SU-DHL-6 (cell line): ENCODE measurements around the gene AMOTL1.

Experiments
- H2AFZ ChIP-seq: fragments of 200-600 bp; sonication (generic); 2 replicates; pipeline ENCODE4 v1.6.1; 2014; ENCODE audit warnings: low read depth, mild to moderate bottlenecking, moderate library complexity, mixed read lengths, antibody characterized with exemption, low read length; ENCODE audit not compliant: severe bottlenecking
- H3F3A ChIP-seq: fragments of 200-600 bp; shearing (Covaris generic); 2 replicates; pipeline ENCODE4 v1.6.0; 2016; ENCODE audit warnings: antibody characterized with exemption, mild to moderate bottlenecking; ENCODE audit not compliant: insufficient read depth
- H3K27ac ChIP-seq: fragments of 200-600 bp; sonication (generic); 2 replicates; pipeline ENCODE4 v1.5.1; 2016; ENCODE audit warnings: low read depth, mild to moderate bottlenecking, low read length, moderate library complexity, mixed read lengths
- H3K27me3 ChIP-seq: fragments of 200-600 bp; sonication (generic), shearing (Covaris generic); 2 replicates; pipeline ENCODE4 v1.6.0; 2014; ENCODE audit warnings: mild to moderate bottlenecking, low read length
- H3K36me3 ChIP-seq: fragments of 200-600 bp; sonication (generic); 2 replicates; pipeline ENCODE4 v1.6.1; 2014; ENCODE audit warnings: mild to moderate bottlenecking, low read length, mixed read lengths
- H3K4me2 ChIP-seq: fragments of 300-600, 200-600 bp; shearing (Covaris generic), sonication (generic); 2 replicates; pipeline ENCODE4 v1.6.0; 2014; ENCODE audit warnings: low read length, low read depth, mild to moderate bottlenecking; ENCODE audit not compliant: poor library complexity, severe bottlenecking
- H3K4me3 ChIP-seq: fragments of 200-600 bp; sonication (generic); 2 replicates; pipeline ENCODE4 v1.5.1; 2014; ENCODE audit warnings: antibody characterized with exemption, low read length, mild to moderate bottlenecking, mixed read lengths; ENCODE audit not compliant: insufficient read depth, poor library complexity, severe bottlenecking
- H3K79me2 ChIP-seq: fragments of 200-600 bp; sonication (generic); 2 replicates; pipeline ENCODE4 v1.6.1; 2014; ENCODE audit warnings: mild to moderate bottlenecking, low read length, moderate library complexity; ENCODE audit not compliant: insufficient read depth
- H3K9ac ChIP-seq: fragments of 200-600 bp; sonication (generic); 2 replicates; pipeline ENCODE4 v1.7.0; 2014; ENCODE audit warnings: mild to moderate bottlenecking, low read length
- H3K9me2 ChIP-seq: fragments of 200-600 bp; sonication (generic); replicated peaks from 2 replicates; pipeline ENCODE4 v1.6.1; 2014; ENCODE audit warnings: low read length; ENCODE audit not compliant: insufficient read depth
- H3K9me3 ChIP-seq: fragments of 200-600 bp; sonication (generic); 2 replicates; pipeline ENCODE4 v1.6.1; 2014; ENCODE audit warnings: low read length, mixed read lengths; ENCODE audit not compliant: insufficient read depth
- H4K20me1 ChIP-seq: fragments of 200-600 bp; sonication (generic); 2 replicates; pipeline ENCODE4 v1.6.1; 2014; ENCODE audit warnings: low read depth, mild to moderate bottlenecking, antibody characterized with exemption, low read length, moderate library complexity, mixed read lengths
- EZH2phosphoT487 ChIP-seq: fragments of 200-600 bp; sonication (generic), shearing (Covaris generic); conservative IDR thresholded peaks from 2 replicates; pipeline ENCODE4 v1.6.1; 2018; ENCODE audit warnings: mild to moderate bottlenecking, antibody characterized with exemption, low read length, moderate library complexity, mixed read lengths
- TF ChIP-seq, protein P1 (sequence below): fragments of 200-600 bp; sonication (generic); IDR thresholded peaks from one replicate; pipeline ENCODE4 v1.5.1; 2017; ENCODE audit warnings: antibody characterized with exemption, mild to moderate bottlenecking, low read length, moderate library complexity; ENCODE audit not compliant: insufficient read depth, poor library complexity, severe bottlenecking

AMOTL1 gene

DNA sequence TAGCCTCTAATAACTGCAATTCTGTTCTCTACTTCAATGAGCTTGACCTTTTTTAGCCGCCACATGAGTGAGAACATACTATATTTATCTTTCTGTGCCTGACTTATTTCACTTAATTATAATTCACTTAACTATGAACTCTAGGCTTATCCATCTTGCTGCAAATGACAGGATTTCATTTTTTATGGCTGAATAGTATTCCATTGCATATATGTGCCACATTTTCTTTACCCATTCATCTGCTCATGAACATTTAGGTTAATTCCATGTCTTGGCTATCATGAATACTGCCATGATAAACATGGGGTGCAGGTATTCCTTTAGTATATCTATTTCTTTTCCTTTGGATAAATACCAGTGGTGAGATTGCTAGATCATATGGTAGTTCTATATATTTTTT lies 120.0 kb downstream of the AMOTL1 start:
- TF ChIP-seq EZH2phosphoT487: no peak
- TF ChIP-seq, protein P1, sequence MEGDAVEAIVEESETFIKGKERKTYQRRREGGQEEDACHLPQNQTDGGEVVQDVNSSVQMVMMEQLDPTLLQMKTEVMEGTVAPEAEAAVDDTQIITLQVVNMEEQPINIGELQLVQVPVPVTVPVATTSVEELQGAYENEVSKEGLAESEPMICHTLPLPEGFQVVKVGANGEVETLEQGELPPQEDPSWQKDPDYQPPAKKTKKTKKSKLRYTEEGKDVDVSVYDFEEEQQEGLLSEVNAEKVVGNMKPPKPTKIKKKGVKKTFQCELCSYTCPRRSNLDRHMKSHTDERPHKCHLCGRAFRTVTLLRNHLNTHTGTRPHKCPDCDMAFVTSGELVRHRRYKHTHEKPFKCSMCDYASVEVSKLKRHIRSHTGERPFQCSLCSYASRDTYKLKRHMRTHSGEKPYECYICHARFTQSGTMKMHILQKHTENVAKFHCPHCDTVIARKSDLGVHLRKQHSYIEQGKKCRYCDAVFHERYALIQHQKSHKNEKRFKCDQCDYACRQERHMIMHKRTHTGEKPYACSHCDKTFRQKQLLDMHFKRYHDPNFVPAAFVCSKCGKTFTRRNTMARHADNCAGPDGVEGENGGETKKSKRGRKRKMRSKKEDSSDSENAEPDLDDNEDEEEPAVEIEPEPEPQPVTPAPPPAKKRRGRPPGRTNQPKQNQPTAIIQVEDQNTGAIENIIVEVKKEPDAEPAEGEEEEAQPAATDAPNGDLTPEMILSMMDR: no peak
- no peaks in the 10 kb centered on the region for H3K79me2 ChIP-seq
- no peaks in the 10 kb centered on the region for H3K9me2 ChIP-seq
- no peaks in the 10 kb centered on the region for H4K20me1 ChIP-seq
- no peak overlapping the region for H3K4me2 ChIP-seq
- no peaks in the 10 kb centered on the region for H3F3A ChIP-seq
- H3K27ac ChIP-seq: no peak overlapping the region
- H3K4me3 ChIP-seq: no peak overlapping the region
- H3K9ac ChIP-seq: no peak overlapping the region
- H2AFZ ChIP-seq: no peak overlapping the region
- H3K27me3 ChIP-seq: no peaks in the 10 kb centered on the region
- no peaks in the 10 kb centered on the region for H3K36me3 ChIP-seq
- no peaks in the 10 kb centered on the region for H3K9me3 ChIP-seq

DNA sequence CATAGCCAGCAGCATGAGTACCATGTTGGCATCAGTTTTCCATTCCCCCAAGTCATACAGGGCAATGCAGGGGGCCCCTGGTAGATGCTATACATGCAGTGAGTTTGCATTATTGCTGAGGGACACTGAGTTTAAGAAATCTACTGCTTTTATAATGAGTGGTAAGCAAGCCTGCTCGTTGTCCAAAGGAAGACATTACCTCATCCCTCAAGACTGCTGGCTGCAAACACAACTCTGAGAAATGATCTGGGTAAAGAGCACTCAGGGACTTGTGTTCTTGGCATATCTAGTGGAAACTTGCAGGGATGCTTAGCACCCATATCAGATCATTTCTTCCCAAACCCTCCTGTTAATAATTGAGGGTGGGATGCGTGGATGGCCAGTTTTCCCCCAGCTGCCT lies 127.3 kb downstream of the AMOTL1 start:
- Histone ChIP-seq H4K20me1 (no peaks in the 10 kb centered on the region), H3K27me3 (no peaks in the 10 kb centered on the region), H3K4me3 (no peak overlapping the region), H3K27ac (no peak overlapping the region), H3K9me2 (no peaks in the 10 kb centered on the region), H3K4me2 (no peak overlapping the region), H2AFZ (no peak overlapping the region), H3F3A (no peaks in the 10 kb centered on the region), H3K36me3 (no peaks in the 10 kb centered on the region), H3K79me2 (no peaks in the 10 kb centered on the region), H3K9me3 (no peaks in the 10 kb centered on the region), H3K9ac (no peak overlapping the region)
- TF ChIP-seq EZH2phosphoT487: no peak
- TF ChIP-seq, protein P1: no peak

DNA sequence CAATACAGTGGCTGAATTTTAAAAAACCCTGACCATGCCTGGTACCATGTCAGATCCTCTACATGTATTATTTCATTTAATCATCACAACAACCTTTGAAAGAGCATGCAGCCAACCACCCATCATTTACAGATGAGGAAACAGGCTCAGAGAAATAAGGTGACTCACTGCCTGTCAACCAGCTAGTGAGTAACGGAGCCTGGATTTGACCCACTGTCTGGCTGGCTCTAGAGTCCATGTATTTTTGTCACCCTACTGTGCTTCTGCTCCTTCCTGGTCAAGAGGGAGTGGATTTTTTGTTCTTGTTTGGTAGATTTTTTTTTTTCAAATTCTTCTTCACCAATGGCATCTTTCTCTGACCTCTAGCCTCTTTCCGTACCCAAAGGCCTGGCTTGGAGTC lies 127.8 kb downstream of the AMOTL1 start:
- Histone ChIP-seq H3K9ac (no peak overlapping the region), H2AFZ (no peak overlapping the region), H3K9me3 (no peaks in the 10 kb centered on the region), H3K36me3 (no peaks in the 10 kb centered on the region), H3K9me2 (no peaks in the 10 kb centered on the region), H3F3A (no peaks in the 10 kb centered on the region), H3K79me2 (no peaks in the 10 kb centered on the region), H3K27me3 (no peaks in the 10 kb centered on the region), H3K4me3 (no peak overlapping the region), H4K20me1 (no peaks in the 10 kb centered on the region), H3K4me2 (no peak overlapping the region), H3K27ac (no peak overlapping the region)
- TF ChIP-seq, protein P1: no peak
- TF ChIP-seq EZH2phosphoT487: no peak
